HL-60 (cell line): ENCODE results near the gene JKAMP.

Experiments used
- DNase-seq, 2 experiments: peaks; one replicate each; pipeline ENCODE4 v3.0.0-alpha.2; 2010 to 2020; ENCODE audit warnings: low read depth in 1 of 2, low spot score in 1 of 2
- H3K27ac ChIP-seq: fragments of 250-450 bp; sonication (Bioruptor Pico); replicated peaks from 2 replicates; pipeline ENCODE4 v1.5.1; 2020; ENCODE audit warnings: mild to moderate bottlenecking, moderate library complexity
- H3K27me3 ChIP-seq: fragments of 250-450 bp; sonication (Bioruptor Pico); 2 replicates; pipeline ENCODE4 v1.5.1; 2021; ENCODE audit warnings: mild to moderate bottlenecking, moderate library complexity; ENCODE audit not compliant: insufficient read depth, poor library complexity, severe bottlenecking
- H3K4me3 ChIP-seq: replicated peaks from 2 replicates; pipeline ENCODE4 v1.5.1; 2011; ENCODE audit warnings: mild to moderate bottlenecking, control low read depth, low read length; ENCODE audit not compliant: insufficient read depth
- CTCF ChIP-seq: IDR thresholded peaks from one replicate; pipeline ENCODE4 v1.5.1; 2011; ENCODE audit warnings: low read length, control low read depth, inconsistent platforms; ENCODE audit not compliant: insufficient read depth
- GABPA ChIP-seq: IDR thresholded peaks from 2 replicates; pipeline ENCODE4 v1.6.1; 2012; ENCODE audit warnings: low read depth
- POLR2AphosphoS5 ChIP-seq: IDR thresholded peaks from 2 replicates; pipeline ENCODE4 v1.6.1; 2012; ENCODE audit warnings: low read depth
- REST ChIP-seq: IDR thresholded peaks from 2 replicates; pipeline ENCODE4 v1.6.1; 2012; ENCODE audit warnings: low read depth; ENCODE audit not compliant: insufficient replicate concordance
- SPI1 ChIP-seq: IDR thresholded peaks from 2 replicates; pipeline ENCODE4 v1.6.1; 2012; ENCODE audit warnings: low read depth, mild to moderate bottlenecking, borderline replicate concordance

Gene JKAMP

GRCh38 chr14:59540852-59541251 is 56.5 kb downstream of the JKAMP start:
- TF ChIP-seq REST (no peak), SPI1 (no peak), POLR2AphosphoS5 (no peak), GABPA (no peak), CTCF (no peak)
- no peak for DNase-seq
- H3K4me3 ChIP-seq, result no peak overlapping the region
- H3K27me3 ChIP-seq, result no peaks in the 10 kb centered on the region
- no peak overlapping the region for H3K27ac ChIP-seq

GRCh38 chr14:59541731-59542130 is 57.4 kb downstream of the JKAMP start:
- DNase-seq, result no peak
- no peak overlapping the region for H3K4me3 ChIP-seq
- no peaks in the 10 kb centered on the region for H3K27me3 ChIP-seq
- TF ChIP-seq CTCF, result no peak
- no peak for TF ChIP-seq POLR2AphosphoS5
- TF ChIP-seq SPI1, result no peak
- no peak for TF ChIP-seq REST
- TF ChIP-seq GABPA, result no peak
- H3K27ac ChIP-seq, result no peak overlapping the region

GRCh38 chr14:59543873-59544272 is 59.6 kb downstream of the JKAMP start:
- DNase-seq, result no peak
- TF ChIP-seq CTCF, result no peak
- no peak for TF ChIP-seq GABPA
- no peak for TF ChIP-seq REST
- no peak for TF ChIP-seq POLR2AphosphoS5
- TF ChIP-seq SPI1, result no peak
- Histone ChIP-seq H3K4me3 (no peak overlapping the region), H3K27ac (no peak overlapping the region), H3K27me3 (no peaks in the 10 kb centered on the region)
